Esophagus muscularis mucosa (tissue), 4 donors: Measurements from ENCODE around the gene CCDC66. TPM values are rescaled to one million over a fixed set of nuclear protein-coding genes. Genes with fewer than 3 reads are reported as not detected.
"Not testable (repeated sequence)": the region's sequence is repeated elsewhere in the genome, so short reads cannot be mapped to it uniquely, and the experiment has no call there.

Experiments used
- DNase-seq: peaks from one replicate; pipeline ENCODE4 v3.0.0-alpha.2; 2017; ENCODE audit errors: extremely low spot score
- H3K27ac ChIP-seq, 4 donors: fragments of 200-600 bp; sonication (generic); replicated peaks in 1 of 4; 1 replicate in 3 of 4; 2 replicates in 1 of 4; pipeline ENCODE4 v1.5.1; 2016 to 2019; ENCODE audit warnings: mild to moderate bottlenecking in 1 of 4
- H3K27me3 ChIP-seq, 4 donors: fragments of 200-600 bp; sonication (generic); one replicate each; pipeline versions ENCODE4 v1.5.1 to v1.6.0; 2016 to 2019
- H3K36me3 ChIP-seq, 4 donors: fragments of 200-600 bp; sonication (generic); one replicate each; pipeline ENCODE4 v1.5.1; 2016 to 2019
- H3K4me1 ChIP-seq, 4 donors: fragments of 200-600 bp; sonication (generic); one replicate each; pipeline ENCODE4 v1.5.1; 2016 to 2019
- H3K4me3 ChIP-seq, 4 donors: fragments of 200-600 bp; sonication (generic); 1 replicate in 2 of 4; 2 replicates in 2 of 4; pipeline ENCODE4 v1.5.1; 2016 to 2019; ENCODE audit warnings: mild to moderate bottlenecking in 4 of 4, moderate library complexity in 1 of 4
- H3K9me3 ChIP-seq, 4 donors: fragments of 200-600 bp; sonication (generic); 1 replicate in 3 of 4; 2 replicates in 1 of 4; pipeline ENCODE4 v1.5.1; 2016 to 2019
- EP300 ChIP-seq: sonication (generic); formaldehyde crosslinking; IDR thresholded peaks from one replicate; pipeline ENCODE4 v1.6.1; 2017; ENCODE audit warnings: antibody characterized with exemption
- POLR2A ChIP-seq: fragments of 450-650 bp; IDR thresholded peaks from one replicate; pipeline ENCODE4 v1.6.1; 2017; ENCODE audit warnings: antibody characterized with exemption, moderate library complexity, mild to moderate bottlenecking, low read depth
- POLR2AphosphoS5 ChIP-seq, 2 donors: sonication (generic); formaldehyde crosslinking; IDR thresholded peaks; one replicate each; pipeline ENCODE4 v1.6.1; 2017; ENCODE audit warnings: antibody characterized with exemption in 2 of 2
- WGBS: methylation state at CpG from one replicate; pipeline ENCODE4 v1.1.5; 2018; 5-methylcytosine and 5-hydroxymethylcytosine counted together
- intact Hi-C: fragments of 100-400 bp; cut with DNase I; formaldehyde crosslinking; loops from one replicate; pipeline ENCODE4 v1.15.1; 2023
- total RNA-seq, 4 donors: library from RNA; depleted of rRNA; stranded (reverse); fragments of >200 nt; gene quantifications; one replicate each; pipeline versions ENCODE4 v1.1.0 to v1.2.1, GENCODE V29; 2016
- TF ChIP-seq, protein P1 (sequence below), 3 experiments: fragments of 200-600 bp in 2 of 3; fragments of 450-650 bp in 1 of 3; sonication (generic) in 2 of 3; IDR thresholded peaks; one replicate each; pipeline ENCODE4 v1.5.1; 2017 to 2019; ENCODE audit warnings: antibody characterized with exemption in 3 of 3, mild to moderate bottlenecking in 2 of 3, moderate library complexity in 1 of 3

Gene CCDC66
- total RNA-seq, 4 donors from 2014 or later, result 15.3 to 37.8 (median 18.9) TPM

DNA sequence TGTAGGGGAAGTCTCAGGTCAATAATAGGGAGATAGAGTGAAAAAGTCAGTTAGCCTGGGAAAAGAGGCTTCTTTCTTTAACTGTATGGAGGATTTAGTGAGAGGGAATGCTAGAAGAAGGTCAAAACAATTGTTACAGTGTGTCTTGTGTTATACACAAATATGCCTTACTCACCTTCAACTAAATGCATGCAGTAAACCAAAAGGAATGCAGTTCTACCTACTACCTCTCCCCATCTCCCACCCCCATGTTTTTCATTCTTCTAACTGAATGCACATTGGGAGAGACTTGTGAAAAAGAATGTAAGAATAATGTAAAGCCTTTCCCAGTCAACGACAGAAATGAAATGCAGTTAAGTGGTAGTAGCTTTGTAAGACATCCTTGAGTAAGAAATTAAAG, 33.8 kb downstream of the CCDC66 start:
- WGBS, result 58% methylated on average over 1 of the region's 1 CpG

DNA sequence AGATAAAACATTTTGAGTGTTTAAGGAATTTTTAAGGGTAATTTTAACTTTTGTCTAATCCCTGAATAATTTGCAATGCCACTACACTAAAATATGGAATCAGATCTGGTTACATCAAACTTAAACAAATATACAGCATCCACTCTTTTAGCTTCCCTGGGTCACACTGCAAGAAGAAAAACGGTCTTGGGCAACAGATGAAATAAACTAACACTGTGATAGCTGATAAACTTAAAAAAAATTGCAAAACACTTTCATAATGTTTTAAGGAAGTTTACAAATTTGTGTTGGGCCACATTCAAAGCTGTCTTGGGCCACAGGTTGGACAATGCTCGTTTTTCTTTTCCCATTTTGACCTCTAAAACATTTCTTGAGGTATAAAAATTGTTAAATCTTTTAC, 34.3 kb downstream of the CCDC66 start:
- TF ChIP-seq, protein P1, sequence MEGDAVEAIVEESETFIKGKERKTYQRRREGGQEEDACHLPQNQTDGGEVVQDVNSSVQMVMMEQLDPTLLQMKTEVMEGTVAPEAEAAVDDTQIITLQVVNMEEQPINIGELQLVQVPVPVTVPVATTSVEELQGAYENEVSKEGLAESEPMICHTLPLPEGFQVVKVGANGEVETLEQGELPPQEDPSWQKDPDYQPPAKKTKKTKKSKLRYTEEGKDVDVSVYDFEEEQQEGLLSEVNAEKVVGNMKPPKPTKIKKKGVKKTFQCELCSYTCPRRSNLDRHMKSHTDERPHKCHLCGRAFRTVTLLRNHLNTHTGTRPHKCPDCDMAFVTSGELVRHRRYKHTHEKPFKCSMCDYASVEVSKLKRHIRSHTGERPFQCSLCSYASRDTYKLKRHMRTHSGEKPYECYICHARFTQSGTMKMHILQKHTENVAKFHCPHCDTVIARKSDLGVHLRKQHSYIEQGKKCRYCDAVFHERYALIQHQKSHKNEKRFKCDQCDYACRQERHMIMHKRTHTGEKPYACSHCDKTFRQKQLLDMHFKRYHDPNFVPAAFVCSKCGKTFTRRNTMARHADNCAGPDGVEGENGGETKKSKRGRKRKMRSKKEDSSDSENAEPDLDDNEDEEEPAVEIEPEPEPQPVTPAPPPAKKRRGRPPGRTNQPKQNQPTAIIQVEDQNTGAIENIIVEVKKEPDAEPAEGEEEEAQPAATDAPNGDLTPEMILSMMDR (IDR thresholded peaks at IDR 0.05), result no peak
- no peak for TF ChIP-seq POLR2A
- no peak for TF ChIP-seq POLR2AphosphoS5 (IDR thresholded peaks at IDR 0.05)
- no peak for TF ChIP-seq EP300
- Histone ChIP-seq H3K27ac (no peak overlapping the region), H3K36me3 (peaks cover 7 to 31% (median 19%) of the 10 kb centered on the region in 4 donors), H3K9me3 (no peaks in the 10 kb centered on the region), H3K27me3 (no peaks in the 10 kb centered on the region), H3K4me3 (no peak overlapping the region), H3K4me1 (no peaks in the 10 kb centered on the region)
- 53% methylated on average over 2 of the region's 2 CpGs for WGBS
- intact Hi-C loops, result no loop called here
- no peak for DNase-seq

More for the DNA sequence above, 33.8 kb downstream of the CCDC66 start:
- H3K4me3 ChIP-seq, result no peak overlapping the region
- no peak for DNase-seq
- peaks cover 7 to 28% (median 17%) of the 10 kb centered on the region in 4 donors for H3K36me3 ChIP-seq
- intact Hi-C loops, result no loop called here
- no peaks in the 10 kb centered on the region for H3K9me3 ChIP-seq
- TF ChIP-seq, protein P1 (IDR thresholded peaks at IDR 0.05), result no peak
- TF ChIP-seq POLR2A (no peak), POLR2AphosphoS5 (IDR thresholded peaks at IDR 0.05) (no peak), EP300 (no peak)
- H3K27me3 ChIP-seq, result no peaks in the 10 kb centered on the region
- H3K27ac ChIP-seq, result no peak overlapping the region
- H3K4me1 ChIP-seq, result no peaks in the 10 kb centered on the region

DNA sequence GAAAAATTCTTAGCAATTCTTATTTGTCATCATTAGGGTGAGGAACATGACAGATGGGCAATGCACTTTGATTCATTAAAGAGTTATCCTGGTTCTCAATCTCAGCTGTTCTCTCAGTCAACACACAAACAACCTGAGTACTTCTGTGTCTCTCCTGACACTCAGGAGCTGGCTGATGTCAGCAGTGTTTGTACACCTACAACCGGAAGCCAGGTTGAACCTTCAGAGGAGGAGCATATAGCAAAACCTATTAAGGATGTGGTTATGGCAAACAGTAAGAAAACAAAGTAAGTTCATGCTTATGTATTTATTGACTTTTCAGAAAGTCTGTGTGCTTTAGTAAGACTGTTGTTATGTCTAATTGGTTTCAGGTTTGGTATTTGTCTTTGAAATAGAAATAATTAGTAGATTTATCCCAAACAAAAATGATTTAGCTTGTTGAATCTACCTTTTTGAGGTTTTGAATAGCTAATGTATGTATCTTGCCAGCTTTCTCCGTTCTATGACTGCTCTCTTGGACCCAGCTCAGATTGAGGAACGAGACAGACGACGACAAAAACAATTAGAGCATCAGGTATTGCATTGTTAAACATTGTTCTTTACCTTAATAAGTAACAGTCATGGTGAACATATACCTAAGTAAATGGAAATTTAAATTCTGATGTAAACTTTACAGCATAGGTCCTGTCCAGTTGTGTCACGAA, 36.6 kb downstream of the CCDC66 start:
- Histone ChIP-seq H3K36me3 (peaks cover 7 to 47% (median 27%) of the 10 kb centered on the region in 4 donors), H3K4me3 (no peak overlapping the region), H3K4me1 (no peaks in the 10 kb centered on the region), H3K27ac (no peak overlapping the region), H3K27me3 (no peaks in the 10 kb centered on the region), H3K9me3 (no peaks in the 10 kb centered on the region)
- 97% methylated on average over 6 of the region's 6 CpGs for WGBS
- TF ChIP-seq POLR2A (no peak), POLR2AphosphoS5 (IDR thresholded peaks at IDR 0.05) (no peak), EP300 (no peak)
- TF ChIP-seq, protein P1 (IDR thresholded peaks at IDR 0.05), result no peak
- intact Hi-C loops, result no loop called here
- DNase-seq, result no peak

DNA sequence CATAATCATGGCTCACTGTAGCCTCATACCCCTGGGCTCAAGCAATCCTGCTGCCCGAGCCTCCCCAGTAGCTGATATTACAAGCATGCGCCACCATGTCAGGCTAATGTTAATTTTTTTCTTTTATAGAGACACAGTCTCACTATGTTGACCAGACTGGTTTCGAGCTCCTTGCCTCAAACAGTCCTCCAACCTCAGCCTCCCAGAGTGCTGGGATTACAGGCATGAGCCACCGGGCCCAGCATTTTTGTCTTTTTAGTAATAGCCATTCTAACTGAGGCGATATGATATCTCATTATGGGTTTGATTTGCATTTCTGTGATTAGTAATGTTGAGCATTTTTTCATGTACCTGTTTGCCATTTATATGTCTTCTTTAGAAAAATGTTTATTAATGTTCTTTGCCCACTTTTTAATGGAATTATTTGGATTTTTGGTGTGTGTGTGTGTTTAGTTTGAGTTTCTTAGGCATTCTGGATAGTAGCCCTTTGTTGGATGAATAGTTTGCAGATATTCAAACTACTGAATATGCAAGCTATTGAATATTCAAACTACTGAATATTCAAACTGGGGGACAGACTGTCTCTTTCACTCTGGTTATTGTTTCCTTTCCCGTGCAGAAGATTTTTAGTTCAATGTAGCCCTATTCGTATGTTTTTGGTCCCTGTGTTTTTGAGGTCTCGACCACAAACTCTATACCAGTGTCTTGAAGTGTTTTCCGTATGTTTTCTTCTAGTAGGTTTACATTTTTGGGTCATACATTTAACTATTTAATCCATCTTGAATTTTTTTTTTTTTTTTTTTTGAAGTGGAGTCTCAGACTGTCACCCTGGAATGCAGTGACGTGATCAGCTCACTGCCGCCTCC, 39.2 kb downstream of the CCDC66 start:
- peaks cover 7 to 59% (median 27%) of the 10 kb centered on the region in 4 donors for H3K36me3 ChIP-seq
- 98% methylated on average over 11 of the region's 11 CpGs for WGBS
- no peak for DNase-seq
- H3K4me3 ChIP-seq, result no peak overlapping the region
- no peak for TF ChIP-seq POLR2AphosphoS5 (IDR thresholded peaks at IDR 0.05)
- TF ChIP-seq EP300, result no peak
- TF ChIP-seq POLR2A, result no peak
- TF ChIP-seq, protein P1 (IDR thresholded peaks at IDR 0.05), result no peak
- no peaks in the 10 kb centered on the region for H3K4me1 ChIP-seq
- no peaks in the 10 kb centered on the region for H3K27me3 ChIP-seq
- intact Hi-C loops, result no loop called here
- H3K27ac ChIP-seq, result no peak overlapping the region
- no peaks in the 10 kb centered on the region for H3K9me3 ChIP-seq

DNA sequence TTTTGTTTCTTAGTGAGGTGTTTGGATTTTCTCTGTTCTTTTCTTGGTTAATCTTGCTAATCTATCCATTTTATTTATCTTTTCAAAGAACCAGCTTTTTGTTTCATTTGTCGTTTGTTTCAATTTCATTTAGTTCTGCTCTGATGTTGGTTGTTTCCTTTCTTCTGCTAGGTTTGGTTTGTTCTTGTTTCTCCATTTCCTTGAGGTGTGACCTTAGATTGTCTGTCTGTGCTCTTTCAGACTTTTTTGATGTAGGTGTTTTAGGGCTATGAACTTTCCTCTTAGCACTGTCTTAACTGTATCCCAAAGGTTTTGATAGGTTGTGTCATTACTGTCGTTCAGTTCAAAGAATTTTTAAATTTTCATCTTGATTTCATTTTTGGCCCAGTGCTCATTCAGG, 51.5 kb downstream of the CCDC66 start:
- H3K4me1 ChIP-seq, H3K4me3 ChIP-seq, DNase-seq, intact Hi-C loops, H3K27ac ChIP-seq, H3K27me3 ChIP-seq, H3K9me3 ChIP-seq: not testable (repeated sequence)
- H3K36me3 ChIP-seq, result peaks cover 15 to 49% (median 30%) of the 10 kb centered on the region in 4 donors
- 93% methylated on average over 2 of the region's 2 CpGs for WGBS
